NCI-H2029 treated with DMSO at 0.1 percent for 48 hours (cell line): Measurements from ENCODE around the gene WNT3.
"Not testable (repeated sequence)": the region's sequence is repeated elsewhere in the genome, so short reads cannot be mapped to it uniquely, and the experiment has no call there.

Experiments used
- DNase-seq: peaks from one replicate; lab custom pipeline; 2025; lab: John Stamatoyannopoulos, UW

Gene WNT3

GRCh38 chr17:46785696-46786095 lies 32.8 kb downstream of the WNT3 start:
- no peak for DNase-seq

GRCh38 chr17:46783031-46783593 lies 35.4 kb downstream of the WNT3 start:
- peak; percentile 32 for DNase-seq

GRCh38 chr17:46782250-46782953 lies 36.1 kb downstream of the WNT3 start:
- DNase-seq, result no peak

- DNase-seq, result no peak
Measured at GRCh38 chr17:46780003-46780373, 38.5 kb downstream of the WNT3 start.

GRCh38 chr17:46777943-46778915 lies 40.3 kb downstream of the WNT3 start:
- DNase-seq, result no peak

- no peak for DNase-seq
Measured at GRCh38 chr17:46776298-46777005, 42.0 kb downstream of the WNT3 start.

- DNase-seq, result no peak
Measured at GRCh38 chr17:46774108-46774737, 44.3 kb downstream of the WNT3 start.

GRCh38 chr17:46773676-46774075 lies 44.8 kb downstream of the WNT3 start:
- DNase-seq, result no peak

- no peak for DNase-seq
Measured at GRCh38 chr17:46773221-46773605, 45.3 kb downstream of the WNT3 start.

GRCh38 chr17:46772475-46773220 lies 45.8 kb downstream of the WNT3 start:
- no peak for DNase-seq

- DNase-seq, result no peak
Measured at GRCh38 chr17:46771561-46772474, 46.7 kb downstream of the WNT3 start.

GRCh38 chr17:46770818-46771560 lies 47.5 kb downstream of the WNT3 start:
- DNase-seq, result no peak

GRCh38 chr17:46770439-46770817 lies 48.1 kb downstream of the WNT3 start:
- DNase-seq, result no peak

- no peak for DNase-seq
Measured at GRCh38 chr17:46769531-46770438, 48.7 kb downstream of the WNT3 start.

GRCh38 chr17:46768896-46769295 lies 49.6 kb downstream of the WNT3 start:
- DNase-seq, result not testable (repeated sequence)

GRCh38 chr17:46768540-46768870 lies 50.0 kb downstream of the WNT3 start:
- DNase-seq, result no peak

- DNase-seq, result no peak
Measured at GRCh38 chr17:46766493-46767491, 51.7 kb downstream of the WNT3 start.
